ENCODE results near the gene ZFPL1. TPM values are rescaled to one million over a fixed set of nuclear protein-coding genes. Genes with fewer than 3 reads are reported as not detected.

ZFPL1 gene
- total RNA-seq, 3 donors from 2014 or later, result 36.3 to 50.6 (median 42.6) TPM

GRCh38 chr11:65060913-65061408 lies 23.1 kb upstream of the ZFPL1 start:
- DNase-seq, result no peak
- intact Hi-C loops (cut with DNase I, micrococcal nuclease), result no loop called here
- Histone ChIP-seq H3K4me1 (ENCODE audit: low read depth) (peaks cover 9% of the 10 kb centered on the region), H3K4me3 (no peak overlapping the region), H3K9me3 (no peaks in the 10 kb centered on the region), H3K36me3 (ENCODE audit: low read depth) (no peaks in the 10 kb centered on the region)
- no peak for TF ChIP-seq CTCF (IDR thresholded peaks at IDR 0.05)
- ATAC-seq, result no peak

- no peak for ATAC-seq
These were observed 20.5 kb upstream of the ZFPL1 start for GRCh38 chr11:65063532-65063931.

GRCh38 chr11:65064847-65065240 lies 19.2 kb upstream of the ZFPL1 start:
- ATAC-seq (no peak), DNase-seq (no peak)
- intact Hi-C loops (cut with DNase I, micrococcal nuclease), result no loop called here
- Histone ChIP-seq H3K4me3 (no peak overlapping the region), H3K9me3 (no peaks in the 10 kb centered on the region), H3K36me3 (ENCODE audit: low read depth) (no peaks in the 10 kb centered on the region), H3K4me1 (ENCODE audit: low read depth) (no peaks in the 10 kb centered on the region)
- no peak for TF ChIP-seq CTCF (IDR thresholded peaks at IDR 0.05)

More at GRCh38 chr11:65063532-65063931, 20.5 kb upstream of the ZFPL1 start:
- intact Hi-C loops (cut with DNase I, micrococcal nuclease), result no loop called here
- Histone ChIP-seq H3K36me3 (ENCODE audit: low read depth) (no peaks in the 10 kb centered on the region), H3K9me3 (no peaks in the 10 kb centered on the region), H3K4me1 (ENCODE audit: low read depth) (peaks cover 3% of the 10 kb centered on the region), H3K4me3 (no peak overlapping the region)
- no peak for TF ChIP-seq CTCF (IDR thresholded peaks at IDR 0.05)
- DNase-seq, result no peak

GRCh38 chr11:65065851-65066250 lies 18.2 kb upstream of the ZFPL1 start:
- H3K4me3 ChIP-seq, result no peak overlapping the region
- H3K4me1 ChIP-seq (ENCODE audit: low read depth), result no peaks in the 10 kb centered on the region
- intact Hi-C loops (cut with DNase I, micrococcal nuclease), result no loop called here
- ATAC-seq, result no peak
- H3K9me3 ChIP-seq, result no peaks in the 10 kb centered on the region
- no peak for DNase-seq
- no peaks in the 10 kb centered on the region for H3K36me3 ChIP-seq (ENCODE audit: low read depth)
- TF ChIP-seq CTCF (IDR thresholded peaks at IDR 0.05), result no peak

GRCh38 chr11:65066315-65066714 lies 17.7 kb upstream of the ZFPL1 start:
- no peak for ATAC-seq
- Histone ChIP-seq H3K4me3 (no peak overlapping the region), H3K9me3 (no peaks in the 10 kb centered on the region), H3K4me1 (ENCODE audit: low read depth) (no peaks in the 10 kb centered on the region), H3K36me3 (ENCODE audit: low read depth) (no peaks in the 10 kb centered on the region)
- TF ChIP-seq CTCF (IDR thresholded peaks at IDR 0.05), result no peak
- no peak for DNase-seq
- intact Hi-C loops (cut with DNase I, micrococcal nuclease), result no loop called here

GRCh38 chr11:65066805-65067291 lies 17.2 kb upstream of the ZFPL1 start:
- intact Hi-C loops (cut with DNase I, micrococcal nuclease), result no loop called here
- H3K9me3 ChIP-seq, result no peaks in the 10 kb centered on the region
- no peak for TF ChIP-seq CTCF (IDR thresholded peaks at IDR 0.05)
- H3K4me1 ChIP-seq (ENCODE audit: low read depth), result no peaks in the 10 kb centered on the region
- no peak overlapping the region for H3K4me3 ChIP-seq
- DNase-seq (no peak), ATAC-seq (no peak)
- H3K36me3 ChIP-seq (ENCODE audit: low read depth), result no peaks in the 10 kb centered on the region

All from mucosa of descending colon (tissue), 3 donors.